Left forelimb (tissue), 1 donor: Measurements from ENCODE around the gene GBGT1.

Experiments
- DNase-seq: peaks from one replicate; pipeline ENCODE4 v3.0.0-alpha.2; 2018; ENCODE audit warnings: low spot score

The GBGT1 gene

DNA sequence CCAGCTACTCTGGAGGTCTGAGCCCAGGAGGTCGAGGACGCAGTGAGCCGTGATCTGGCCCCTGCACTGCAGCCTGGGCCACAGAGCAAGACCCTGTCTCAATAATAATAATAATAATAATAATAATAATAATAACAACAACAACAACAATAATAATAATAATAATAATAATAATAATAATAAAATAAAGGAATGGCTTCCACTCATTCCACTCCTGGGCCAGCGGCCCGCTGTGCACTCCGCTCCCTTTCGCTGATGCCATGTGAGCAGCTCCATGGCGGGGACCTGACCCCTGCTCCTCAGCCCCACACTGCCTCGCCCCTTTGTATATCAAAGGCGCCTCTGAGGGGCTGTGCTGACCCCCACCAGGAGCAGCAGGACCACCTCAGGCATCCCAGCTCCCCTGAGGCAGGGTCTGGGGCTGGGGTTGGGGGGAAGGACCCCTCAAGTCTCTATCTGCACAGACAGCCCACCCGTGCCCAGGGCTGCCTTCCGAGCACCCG, 20.0 kb downstream of the GBGT1 start:
- no peak for DNase-seq

DNA sequence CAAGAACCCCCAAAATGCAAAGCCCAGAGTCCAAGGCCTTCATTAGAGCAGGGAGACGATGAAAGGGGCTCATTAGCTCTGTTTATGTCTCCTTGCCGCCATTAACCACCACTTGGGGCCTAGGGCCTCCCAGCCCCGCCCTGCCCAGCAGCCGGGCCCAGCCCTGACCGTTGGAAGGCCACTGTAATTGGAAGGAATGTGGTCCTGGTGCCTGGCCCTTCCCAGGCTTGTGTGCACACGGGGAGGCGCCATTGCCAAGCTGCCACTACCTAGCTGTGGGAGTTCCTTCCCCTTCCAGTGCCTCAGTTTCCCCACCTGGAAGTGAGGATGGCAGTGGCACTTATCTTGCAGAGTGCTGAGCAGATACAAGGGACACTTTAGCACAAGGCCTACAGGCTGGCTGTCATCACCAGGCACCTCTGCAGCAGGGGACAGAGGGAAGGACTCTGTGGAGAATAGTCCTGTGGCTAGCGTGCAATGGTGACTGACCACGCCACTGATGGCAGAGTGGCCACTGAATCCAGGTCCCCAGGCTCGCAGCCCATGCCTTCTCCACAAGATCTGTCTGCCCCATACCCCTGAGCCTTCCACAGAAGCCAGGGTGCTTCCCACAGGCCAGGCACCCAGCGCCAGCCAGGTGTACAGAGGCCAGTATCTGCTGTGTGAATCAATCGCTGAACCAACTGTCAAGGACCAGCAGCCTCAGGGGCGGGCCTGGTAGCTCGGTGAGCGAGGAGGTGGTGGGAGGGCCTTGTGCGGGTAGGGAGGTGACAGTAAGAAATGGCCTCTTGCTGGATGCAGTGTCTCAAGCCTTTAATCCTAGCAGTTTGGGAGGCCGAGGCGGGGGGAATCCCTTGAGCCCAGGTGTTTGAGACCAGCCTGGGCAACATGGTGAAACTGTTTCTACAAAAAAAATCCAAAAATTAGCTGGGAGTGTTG, 20.8 kb downstream of the GBGT1 start:
- DNase-seq = no peak

DNA sequence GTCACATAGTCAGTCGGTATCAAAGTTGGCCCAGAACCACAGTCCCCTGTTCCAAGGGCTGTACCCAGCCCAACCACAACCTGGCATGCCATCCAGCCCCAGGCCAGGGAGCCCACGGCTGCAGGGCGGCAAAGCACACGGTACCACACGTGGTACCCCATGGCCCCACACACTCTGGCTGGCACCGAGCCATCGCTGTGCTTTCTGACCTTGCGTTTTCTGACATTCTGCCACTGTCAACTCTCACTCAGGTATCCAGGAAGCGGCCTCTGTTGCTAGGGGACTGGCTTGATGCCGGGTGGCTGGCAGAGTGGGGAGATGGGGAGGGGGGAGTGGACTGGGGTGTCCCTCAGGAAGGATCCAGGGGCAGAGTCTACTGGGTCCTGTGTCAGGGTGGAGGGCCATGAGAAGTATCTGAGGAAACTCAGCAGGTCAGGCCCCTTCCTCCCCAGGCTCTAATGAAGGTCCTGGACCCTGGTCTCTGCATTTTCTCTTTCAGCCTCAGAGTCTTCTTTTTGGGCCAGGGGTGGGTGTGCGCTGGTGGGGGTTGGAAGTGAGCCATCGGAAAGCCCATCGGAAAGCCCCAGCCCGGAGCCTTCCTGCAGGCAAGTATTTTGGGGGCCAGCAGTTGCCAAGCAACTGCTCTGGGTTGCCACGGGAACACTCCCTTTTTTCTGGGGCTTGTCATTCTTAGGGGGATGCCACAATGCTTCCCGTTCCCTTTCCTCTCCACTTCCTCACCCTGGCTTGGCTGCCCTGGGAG, 21.7 kb downstream of the GBGT1 start:
- DNase-seq = no peak

DNA sequence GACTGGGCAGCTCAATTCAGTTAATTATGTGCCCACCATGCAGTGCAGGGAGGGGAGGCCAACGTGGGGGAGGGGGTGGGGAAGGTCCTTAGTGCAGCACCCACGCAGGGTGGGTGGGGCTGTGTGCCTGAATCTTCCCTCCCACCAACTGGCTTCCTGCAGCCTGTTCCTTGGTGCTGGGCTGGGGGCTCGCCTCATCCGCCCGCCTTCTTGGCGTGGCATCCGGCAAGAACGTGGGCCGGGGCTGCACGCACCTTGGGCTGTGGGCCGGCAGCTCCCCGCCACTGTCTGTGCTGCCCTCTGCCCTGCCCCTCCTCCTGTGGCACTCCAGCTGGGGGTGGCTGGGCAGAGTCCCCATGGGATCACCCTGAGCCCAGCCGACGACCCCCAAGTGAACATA, 23.1 kb downstream of the GBGT1 start:
- no peak for DNase-seq

DNA sequence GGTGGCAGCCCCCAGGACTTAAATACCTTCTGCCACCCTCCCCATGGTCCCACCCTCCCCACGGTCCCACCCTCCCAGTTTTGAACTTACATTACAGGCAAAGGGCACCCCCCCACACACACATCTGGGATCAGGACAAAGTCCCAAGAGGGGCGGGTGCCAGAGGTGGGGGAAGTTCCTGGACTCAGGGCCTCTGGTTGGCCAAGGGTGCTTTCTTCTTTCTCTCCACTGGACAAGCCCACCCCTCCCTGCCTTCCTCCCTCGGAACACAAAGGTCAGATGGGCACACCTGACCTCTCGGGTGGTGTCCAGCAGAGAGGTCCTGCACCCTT, 23.6 kb downstream of the GBGT1 start:
- no peak for DNase-seq

DNA sequence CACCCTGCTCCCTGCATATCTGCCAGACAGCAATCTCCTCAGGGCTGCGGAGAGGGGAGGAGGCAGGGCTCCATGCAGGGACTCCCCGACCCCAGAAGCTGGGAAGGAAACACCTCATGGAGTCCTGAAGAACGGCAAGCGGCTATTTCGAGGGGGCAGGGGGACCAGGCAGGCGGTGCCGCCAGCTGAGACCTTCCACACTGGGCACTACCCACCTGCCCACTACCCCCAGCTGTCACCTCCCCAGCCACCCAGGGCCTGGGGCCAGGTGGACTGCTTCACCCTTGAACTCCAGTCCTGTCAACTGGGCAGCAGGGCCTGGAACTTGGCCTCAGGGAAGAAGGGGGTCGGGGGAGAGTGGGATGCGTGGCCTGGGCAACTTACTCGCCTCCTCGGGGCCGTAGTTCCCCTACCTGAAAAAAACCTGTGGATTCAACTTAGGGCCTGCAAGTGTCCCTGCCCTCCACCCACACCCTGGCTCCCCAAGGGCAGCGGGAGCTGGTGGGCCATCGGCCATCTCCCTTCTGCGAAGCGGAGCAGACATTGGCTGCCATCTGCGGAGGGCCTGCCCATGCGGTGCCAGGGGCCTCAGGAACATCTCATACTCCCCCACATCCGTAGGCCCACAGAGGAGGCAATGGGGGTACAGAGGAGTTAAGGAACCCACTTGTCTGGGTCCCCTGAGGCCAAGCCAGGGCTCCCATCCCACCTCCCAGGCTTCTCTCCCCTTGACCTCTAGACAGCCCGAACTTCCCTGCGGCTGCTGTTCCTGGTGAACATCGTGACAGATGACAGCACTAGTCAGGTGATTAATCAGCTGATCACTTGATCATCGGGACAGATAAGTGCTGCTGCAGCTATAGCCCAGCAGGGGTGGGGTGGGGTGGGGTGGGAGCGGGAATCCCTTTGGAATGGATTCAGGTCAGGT, 24.2 kb downstream of the GBGT1 start:
- no peak for DNase-seq

DNA sequence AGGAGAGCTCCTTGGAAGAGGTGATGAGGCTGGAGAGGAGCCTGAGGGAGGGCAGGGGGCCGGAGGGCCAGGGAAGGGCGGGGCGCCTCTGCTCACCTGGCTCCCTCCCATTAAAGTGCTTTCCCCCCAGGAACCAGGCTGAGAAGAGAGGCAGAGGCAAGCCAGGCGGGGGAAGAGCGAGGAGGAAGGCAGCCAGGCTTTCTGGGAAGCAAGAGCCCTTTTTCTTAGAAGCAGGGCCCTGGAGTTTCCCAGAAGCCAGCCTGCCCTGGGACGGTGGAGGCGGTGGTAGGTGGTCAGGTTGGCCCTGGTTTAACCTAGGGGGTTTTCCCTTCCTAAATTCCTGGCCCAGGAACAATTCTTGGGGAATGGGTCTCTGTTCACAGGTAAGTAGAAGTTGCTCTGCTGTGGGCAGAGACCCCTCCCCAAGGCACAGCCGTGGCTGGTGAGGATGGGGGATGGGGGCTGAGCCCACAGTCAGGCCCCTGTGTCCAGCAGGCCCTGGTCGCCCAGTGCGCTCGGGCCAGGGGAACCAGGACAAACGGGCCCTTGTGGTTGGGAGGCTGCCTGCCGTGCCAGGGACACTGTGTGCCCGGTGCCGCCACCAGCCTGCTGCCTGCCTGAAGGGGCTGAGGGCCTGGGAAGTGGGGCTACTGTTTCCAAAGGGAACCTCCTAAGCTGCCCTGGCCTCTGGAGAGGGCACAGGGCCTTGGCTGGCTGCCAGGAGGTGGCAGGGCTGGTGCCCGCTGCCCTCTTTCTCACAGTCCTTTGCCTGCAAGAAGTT, 26.1 kb downstream of the GBGT1 start:
- DNase-seq = no peak

DNA sequence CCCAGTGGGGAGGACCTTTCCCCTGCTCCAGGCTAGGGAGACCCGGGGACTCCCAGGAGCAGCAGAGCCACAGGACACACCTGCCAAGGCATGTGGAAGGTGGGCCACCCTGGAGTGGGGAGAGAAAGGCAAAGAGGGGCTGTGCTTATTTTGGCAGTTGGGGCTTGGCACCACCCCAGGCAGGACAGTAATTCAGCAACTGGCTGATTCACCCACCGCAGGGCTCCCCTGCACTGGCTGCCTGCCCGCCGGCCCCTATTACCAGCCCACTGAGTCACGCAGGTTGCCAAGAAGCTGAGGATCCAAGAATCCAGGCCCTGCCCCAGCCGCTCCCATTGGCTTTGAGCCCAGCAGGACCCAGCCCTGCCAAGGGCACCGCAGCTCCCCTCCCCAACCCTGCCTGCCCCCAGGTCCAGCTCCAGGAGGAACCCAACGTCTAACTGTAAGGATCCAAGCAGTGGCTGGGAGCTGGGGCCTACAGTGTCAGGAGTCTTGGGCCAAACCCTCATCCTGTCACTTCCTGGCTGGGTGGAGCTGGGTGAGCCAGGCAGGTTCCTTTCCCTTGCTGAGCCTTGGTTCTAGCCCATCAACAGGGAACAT, 28.5 kb downstream of the GBGT1 start:
- no peak for DNase-seq

DNA sequence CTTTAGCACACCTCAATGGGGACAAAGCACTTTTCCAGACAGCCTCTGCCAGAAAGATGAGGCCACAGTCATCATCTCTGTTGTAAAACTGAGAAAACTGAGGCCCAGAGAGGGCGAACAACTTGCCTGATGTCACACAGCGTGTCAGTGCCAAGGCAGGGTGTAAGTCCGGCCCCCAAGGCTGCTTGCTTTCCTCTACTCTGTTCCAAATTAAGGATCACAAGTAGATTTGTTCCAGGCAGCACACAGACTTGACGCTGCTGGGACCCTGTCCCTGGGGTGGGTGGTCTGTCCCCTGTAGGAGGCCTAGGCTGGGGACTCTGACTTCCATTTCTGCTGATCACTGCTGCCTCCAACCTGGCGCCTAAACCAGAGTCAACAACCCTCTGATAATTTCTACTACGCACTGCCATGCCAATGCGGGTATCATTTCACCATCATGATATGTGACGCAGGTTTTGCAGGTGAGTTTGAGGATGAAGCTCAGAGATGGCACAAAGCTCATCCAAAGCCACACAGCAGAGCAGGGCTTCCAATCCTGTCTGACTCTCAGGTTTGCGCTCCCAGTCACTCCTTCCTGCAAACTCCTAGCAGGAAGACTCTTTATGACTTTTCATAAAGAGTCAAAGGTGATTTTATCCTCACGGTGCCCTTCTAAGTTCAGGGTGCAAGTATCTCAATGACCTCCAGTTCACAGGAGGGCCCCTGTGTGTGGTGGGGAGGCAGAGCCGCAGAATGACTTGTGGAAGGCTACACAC, 29.1 kb downstream of the GBGT1 start:
- no peak for DNase-seq

DNA sequence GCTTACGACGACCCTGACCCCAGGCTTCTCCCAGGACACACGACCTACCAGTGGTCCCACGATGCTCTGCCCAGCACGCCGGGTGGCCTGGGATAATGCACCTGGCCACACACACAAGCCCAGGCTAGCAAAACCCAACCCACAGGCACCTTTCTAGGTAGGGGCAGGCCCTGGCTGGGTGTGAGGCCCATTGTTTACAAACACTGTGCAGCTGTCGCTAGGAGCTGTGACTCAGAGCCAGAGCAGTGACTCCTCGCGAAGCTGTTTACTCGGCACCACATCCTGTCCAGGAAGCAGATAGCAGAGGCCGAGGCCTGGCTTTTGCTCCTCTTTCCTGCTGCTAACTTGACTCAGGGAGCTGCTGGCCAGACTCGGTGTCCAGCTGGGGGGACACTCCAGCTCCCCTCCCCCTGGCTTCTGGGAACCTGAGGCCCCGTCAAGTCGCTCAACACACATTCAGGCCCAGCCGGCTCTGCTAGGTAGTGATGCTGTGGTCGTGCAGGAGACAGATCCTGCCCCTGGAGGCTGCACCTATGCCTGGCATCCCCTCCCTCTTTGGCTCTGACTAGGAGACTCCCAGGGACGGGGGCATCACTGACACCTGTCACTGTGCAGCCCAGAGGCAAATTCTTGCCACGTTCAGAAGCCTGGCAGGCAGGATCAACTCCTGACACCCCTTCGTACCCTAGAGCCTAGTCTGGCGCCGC, 29.9 kb downstream of the GBGT1 start:
- peak; percentile 84 for DNase-seq

DNA sequence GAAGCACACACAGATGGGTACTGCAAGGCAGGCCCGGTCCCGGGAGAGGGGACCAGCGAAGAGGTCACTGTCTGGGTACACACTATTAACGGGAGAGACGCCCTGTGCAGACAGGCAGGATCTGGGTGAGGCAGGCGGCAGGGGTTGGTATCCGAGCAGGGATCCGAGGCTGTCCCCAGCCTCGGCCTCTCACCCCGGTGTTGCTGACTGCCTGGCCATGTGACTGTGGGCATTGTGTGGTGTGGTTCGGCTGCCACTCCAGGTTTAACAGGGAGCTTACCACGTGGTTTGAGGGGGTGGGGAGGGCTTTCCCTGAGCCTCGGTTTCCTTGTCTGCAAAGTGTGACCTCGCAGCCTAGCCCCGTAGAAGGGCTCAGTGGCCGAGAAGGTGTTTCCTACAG, 31.5 kb downstream of the GBGT1 start:
- no peak for DNase-seq

DNA sequence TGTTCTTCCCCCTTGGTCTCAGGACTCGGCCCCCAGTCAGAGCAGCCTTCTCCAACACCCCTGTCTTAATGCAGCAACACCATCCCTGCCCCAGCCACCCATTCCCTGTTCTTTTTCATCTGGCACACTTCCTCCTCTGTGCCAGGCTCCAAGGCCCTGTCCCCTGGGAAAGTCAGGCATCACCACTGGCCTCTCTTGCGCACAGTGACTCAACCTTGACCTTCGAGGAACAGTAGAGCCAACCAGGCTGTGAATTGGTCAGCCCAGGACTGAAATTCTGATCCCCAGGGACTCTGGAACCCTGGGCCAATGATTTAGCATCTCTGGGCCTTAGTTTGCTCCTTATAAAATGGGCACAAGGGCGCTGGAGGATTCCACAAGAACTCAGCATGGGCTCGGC, 32.2 kb downstream of the GBGT1 start:
- DNase-seq = no peak

DNA sequence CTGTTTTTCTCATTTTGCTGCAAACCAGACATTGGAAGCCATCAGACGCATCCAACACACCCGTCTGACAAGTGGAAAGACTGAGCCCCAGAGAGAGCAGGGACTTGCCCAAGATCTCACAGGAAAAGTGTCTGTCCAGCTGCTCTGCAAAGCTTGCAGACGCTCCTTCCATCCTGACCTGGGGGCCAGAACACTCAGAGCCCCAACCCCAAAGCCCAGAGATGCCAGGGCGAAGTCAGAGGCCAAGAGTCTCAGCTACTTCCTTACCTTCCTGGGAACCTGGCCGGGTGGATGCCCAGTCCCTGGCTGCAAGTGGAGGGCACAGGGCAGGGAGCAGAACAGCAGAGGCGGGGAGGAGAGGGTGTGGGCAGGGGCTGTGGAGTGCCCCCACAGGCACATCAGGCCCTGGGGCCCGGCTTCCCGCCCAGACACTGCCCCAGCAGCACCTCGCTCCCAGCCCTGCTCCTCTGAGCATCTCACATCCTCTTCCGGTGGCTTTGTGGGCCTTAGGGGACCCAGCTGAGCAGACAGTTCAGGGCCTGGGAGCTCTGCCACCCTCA, 32.9 kb downstream of the GBGT1 start:
- DNase-seq = no peak

DNA sequence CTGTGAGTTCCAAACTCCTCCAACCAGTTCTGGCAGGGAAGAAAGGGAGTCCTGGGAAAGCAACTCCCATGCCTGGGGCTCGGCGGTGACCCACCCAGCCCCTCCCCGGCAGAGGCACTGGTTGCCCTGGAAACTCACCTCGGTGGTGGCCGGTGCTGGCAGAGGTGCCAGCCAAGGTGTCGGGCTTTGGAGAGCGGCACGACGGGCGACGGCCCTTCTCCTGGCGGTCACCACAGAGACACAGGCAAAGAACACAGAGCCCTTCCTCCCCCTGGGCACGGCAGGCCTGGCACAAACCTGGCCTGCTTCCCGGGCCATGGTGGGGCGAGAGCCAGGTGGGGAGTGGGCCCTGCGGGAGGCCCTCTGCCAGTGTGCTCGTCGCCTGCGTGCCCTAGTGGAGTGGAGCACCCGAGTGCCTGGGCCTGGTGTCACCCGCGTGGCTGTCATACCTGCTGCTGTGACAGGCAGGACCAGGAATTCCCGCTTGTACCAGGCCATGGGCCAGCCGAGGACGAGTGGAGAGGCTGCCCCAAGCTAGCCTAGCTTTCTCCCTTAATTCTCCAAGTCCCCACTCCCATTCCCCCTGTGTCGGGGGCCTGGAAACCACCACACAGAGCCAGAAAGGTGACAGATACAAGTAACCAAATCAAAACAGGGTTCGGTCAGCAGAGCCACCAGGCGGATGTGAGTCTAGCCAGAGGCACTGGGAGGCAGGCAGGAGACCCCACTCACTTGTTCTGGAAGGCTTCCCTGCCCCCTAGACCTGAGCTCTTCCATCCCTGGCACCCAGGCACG, 34.5 kb downstream of the GBGT1 start:
- DNase-seq = no peak

DNA sequence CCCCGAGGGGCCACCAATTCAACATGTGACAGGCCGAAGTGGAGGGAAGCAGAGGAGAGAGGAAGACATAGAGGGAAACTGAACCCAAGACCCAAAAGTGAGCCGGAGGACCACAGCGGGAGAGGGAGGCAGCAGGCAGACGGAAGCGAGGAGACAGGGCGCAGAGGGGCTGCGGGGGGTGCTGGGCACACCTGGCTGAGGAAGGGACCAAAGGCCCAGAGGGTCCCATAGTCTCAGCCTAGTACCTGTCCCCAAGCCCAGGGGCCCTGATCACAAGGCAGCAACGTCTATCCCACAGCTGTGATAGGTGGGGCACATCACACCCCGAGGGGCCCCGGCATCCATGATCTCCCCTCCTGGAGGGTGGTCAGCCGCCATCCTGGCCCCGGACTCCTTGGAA, 35.6 kb downstream of the GBGT1 start:
- DNase-seq = no peak

DNA sequence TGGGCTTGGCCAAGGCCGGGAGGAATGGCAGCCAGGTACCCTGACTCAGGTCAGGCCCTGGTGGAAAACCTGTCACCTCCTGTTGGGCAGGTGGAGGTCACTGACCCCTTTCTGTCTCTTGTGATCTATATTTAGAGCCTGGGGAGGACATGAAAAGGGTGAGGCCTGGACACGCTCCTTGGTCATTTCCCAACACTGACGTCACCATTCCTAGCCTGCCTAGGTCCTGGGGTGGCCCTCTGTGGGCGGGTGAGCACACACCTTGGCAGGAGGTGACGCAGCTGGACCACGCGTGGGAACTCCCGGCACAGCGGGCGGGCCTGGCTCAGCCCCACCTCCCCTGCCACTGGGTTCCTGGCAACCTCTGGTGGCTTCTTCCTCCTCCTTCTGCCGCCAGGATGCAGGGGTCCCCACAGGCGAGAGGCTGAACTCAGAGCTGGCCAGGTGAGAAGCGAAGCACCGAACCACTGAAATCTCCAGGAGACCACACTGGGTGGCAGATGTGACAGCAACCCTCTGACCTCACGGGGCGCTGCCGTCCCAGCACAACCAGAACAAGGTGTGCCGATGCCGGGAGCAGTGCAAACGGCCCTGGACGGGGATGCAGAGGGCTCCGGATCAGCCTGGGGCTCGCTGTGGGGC, 36.3 kb downstream of the GBGT1 start:
- no peak for DNase-seq

DNA sequence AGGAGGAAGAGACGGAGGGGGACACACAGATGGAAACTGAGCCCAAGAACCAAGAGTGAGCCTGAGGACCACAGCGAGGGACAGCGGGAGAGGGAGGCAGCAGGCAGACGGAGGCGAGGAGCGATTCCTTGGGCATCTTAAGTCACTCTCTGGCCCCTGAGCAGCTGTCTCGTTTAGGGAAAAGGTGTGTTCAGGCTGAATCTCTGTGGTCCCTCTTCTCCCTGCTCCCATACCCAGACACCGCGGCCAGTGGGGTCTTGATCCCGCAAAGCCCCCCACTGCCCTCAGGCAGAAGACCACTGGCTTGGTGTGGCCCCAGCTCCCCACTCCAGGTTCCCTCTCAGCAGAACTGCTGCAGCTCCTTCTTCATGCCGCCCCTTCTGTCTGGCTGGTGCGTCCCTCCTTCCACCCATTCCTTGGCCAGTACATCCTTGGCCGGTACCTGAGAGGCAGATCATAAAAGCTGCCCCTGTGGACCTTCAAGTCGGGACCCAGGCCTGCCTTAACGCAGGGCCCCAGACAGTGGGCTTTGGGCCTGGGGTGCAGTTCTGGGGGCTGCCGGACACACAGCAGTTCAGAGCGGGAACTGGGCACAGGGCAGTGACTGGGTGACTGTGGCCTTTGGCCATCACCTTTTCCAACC, 36.9 kb downstream of the GBGT1 start:
- no peak for DNase-seq
